T-helper 1 cell (primary cell): ENCODE measurements around the gene SUGCT.
"Not testable (repeated sequence)": the region's sequence is repeated elsewhere in the genome, so short reads cannot be mapped to it uniquely, and the experiment has no call there.

ENCODE experiments used
- DNase-seq, 5 donors: peaks; one replicate each; pipeline ENCODE4 v3.0.0-alpha.2; 2012 to 2020

SUGCT gene

DNA sequence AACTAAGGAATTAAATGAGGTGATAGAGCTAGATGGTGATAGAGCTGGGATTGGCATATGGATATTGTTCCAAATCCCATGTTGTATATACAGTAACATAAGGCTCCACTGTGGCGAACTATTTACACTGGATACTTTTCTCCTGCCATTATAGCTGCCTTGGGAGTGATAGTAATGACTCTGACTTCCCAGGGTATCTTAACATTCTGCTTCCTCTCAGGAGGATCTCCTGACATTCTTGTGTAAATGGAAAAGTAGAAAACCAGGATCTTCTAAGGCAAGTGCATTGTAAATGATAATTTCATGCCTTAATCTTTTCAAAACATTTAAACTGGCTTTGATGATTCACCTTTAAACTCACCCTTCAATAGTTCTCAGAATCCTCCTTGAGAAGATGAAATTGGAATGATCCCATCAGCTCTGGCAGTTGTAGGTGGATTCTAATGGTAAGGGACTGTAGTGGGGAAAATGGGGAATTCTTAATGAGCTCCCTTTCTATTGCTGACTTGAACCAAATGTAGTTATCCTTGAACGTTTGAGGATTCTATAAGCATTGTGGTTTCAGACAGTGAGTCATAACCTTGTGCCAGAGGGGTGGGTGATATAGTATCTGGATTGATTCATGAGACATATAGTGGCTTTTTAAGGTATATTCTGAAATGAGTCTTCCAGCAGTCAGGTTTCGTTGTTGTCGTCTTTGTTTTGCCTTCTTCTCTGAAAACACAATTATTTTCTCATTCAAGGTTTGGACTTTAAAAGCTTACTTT is 450.0 kb downstream of the SUGCT start:
- DNase-seq = no peak

DNA sequence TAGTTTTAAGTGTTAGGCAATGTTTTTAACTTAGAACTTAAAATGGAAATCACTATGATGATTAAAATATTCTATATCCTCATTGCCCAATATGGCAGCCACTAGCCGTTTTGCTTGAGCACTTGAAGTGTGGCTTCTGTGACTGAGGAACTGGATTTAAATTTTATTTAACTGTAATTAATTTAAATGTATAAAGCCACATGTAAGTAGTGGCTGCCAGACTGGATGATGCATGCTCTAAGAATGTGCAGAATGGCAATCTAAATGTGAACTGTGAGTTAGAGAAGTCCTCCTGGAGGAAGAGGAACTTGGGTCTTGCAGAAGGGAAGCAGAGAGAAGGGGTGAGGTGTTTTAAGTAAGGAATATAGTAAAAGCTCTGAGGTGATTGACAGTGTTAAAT is 451.4 kb downstream of the SUGCT start:
- no peak for DNase-seq

DNA sequence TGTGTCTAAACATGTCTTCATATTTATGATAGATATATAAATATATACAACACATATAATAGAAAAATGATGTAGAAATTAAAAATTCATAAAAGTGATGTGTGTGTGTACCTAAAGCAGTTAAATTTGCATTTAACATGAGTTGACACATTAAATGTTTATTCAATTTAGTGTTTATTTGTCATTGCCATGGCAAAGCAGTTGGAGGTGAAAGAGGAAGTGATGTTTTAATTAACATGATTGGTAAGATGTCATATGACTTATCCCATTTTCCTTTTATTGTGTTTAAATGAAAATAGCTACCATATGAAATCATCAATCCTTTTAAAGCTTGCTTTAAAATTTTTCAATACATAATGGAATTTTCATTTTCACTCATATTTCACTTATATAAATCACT is 452.6 kb downstream of the SUGCT start:
- no peak for DNase-seq

DNA sequence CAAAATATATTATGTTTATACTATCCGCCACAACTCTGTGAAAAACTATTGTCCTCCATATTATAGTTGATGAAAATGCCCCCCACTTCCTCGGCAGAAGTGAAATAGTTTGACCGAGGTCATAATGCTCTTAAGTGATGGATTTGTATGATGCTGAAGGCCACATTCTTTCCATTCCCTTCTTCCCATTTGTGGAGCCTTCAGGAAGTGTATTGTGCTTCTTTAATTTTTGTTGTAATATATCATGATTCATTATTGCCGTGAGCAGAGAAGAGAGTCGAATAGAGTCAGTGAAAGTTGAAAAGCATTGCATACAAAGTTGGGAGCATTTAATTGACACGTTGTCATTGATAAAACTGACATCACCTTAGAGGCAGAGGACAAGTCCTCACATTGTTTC is 460.3 kb downstream of the SUGCT start:
- no peak for DNase-seq

DNA sequence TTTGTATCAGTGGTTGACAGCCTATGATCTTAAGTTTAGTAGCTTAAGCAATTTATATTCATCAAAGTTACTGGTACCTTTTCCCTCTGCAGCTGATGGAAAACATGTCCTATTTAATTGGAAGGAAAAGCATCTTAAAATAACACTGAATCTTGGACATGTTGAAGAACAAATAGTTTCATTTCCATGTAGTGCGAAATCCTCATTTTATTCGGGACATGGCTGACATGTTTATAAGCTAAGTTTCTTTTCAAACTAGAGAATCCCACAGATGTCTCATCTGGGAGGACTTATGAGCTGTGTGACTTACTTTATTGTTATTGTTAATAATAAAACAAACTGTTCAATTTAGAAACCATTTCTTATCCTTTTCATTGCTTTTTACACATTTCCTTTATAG is 461.0 kb downstream of the SUGCT start:
- DNase-seq = no peak

DNA sequence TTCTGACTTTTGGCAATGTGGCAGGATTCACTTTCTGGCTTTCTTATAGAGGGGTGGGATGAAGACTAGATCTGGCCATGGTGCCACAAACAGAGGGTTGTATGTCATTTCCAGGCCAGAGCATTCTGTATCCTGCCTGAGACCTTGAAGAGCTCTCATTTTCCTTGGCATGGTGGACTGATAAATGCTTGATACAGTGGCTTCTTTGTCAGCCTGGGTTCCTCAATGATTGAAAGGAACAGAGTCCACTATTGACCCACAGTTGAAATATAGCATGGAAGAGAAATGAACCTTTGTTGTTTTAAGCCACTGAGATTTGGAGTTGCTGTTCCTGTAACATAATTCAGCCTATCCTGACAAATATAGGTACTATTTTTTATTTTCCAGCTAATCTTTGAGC is 462.7 kb downstream of the SUGCT start:
- DNase-seq = no peak

DNA sequence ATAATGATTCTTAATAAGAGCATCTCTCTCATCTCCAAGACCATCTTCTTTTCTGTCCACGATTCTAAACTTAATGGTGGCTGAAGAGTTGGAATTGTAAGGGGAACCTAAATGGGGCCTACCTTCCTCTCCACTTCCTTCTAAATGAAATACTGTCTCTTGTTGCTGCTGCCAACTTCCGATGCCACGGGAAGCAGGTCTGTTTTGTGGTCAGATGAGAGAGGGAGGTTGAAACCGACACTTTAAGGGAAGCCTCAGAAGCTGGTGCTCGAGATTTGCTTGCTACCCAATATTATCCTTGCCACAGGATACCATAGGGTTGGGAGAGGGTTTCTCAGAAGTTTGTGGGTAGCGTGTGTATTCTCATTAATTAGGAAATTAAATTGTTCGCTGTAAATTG is 464.1 kb downstream of the SUGCT start:
- no peak for DNase-seq

DNA sequence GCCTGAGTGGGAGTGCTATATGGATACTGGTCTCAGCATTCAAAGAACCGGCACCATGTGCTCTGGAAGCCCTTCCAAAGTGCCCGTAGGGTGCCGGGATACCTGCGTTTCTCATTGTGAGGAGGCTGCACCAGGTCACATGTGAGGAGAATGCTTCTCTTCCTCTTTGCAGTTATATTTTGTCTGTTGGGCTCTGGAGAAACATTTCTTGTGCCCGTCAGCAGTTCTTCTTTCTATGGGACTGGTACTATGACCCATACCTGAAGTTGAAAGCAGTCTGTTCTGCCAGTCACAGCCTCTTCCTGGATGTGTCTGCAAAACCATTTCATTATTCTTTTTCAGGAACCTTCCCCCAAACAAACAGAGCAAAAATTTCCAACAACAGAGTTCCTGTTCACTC is 465.0 kb downstream of the SUGCT start:
- DNase-seq = no peak

DNA sequence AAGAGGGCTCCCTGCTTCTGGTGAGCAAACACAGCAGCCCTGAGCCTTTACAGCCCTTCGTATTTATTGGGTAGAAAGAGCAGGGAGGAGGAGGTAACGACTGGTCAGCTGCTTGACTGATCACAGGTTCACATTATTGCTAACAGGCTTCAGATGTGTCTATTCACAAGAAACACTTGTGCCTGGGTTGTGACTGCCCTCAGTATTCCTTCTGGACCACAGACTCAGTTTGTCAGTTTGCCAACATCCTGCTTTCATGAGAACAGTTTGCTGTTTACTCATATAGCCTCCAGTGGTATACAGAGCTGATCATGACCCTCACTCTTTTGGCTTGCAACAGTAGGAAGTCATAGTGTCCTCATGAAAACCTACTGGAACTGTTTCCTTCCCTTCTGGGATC is 467.5 kb downstream of the SUGCT start:
- not testable (repeated sequence) for DNase-seq

DNA sequence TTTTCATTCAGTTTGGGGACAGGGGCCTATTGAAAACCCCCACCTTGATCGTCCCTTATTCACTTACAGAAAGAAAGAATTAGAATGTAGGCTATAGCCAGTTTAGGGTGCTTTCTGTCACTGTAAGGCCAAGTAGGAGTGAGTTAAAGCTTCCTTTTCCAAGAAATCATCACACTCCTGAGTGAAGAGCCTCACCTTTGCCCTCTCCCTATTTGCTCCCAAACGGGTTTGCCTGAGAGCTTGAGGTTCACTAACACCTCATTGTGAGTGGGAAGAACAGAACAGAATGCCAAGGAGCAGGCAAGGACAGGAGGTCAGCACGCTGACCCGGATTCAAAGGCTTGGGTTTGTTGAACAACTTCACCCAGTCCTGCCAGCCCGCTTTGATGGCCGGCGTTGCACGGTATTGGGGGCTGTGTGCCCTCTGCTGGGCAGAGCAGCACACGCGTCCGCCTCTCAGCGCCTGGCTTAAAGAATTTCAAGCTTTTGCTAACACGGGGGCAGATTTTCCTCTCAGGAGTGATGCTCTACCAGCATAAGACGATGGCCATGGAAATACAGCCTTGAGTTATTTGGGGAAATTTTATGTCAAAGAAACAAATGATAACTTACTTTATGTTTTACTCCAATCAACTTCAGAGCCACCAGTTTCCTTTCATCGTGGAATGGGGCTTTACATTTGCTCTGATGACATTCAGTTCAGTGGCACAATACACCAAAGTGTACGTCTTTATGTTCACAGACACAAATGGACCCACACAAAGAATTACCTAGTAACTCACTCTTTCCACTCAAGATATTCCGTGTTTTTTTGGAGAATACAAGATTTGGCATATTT is 470.0 kb downstream of the SUGCT start:
- no peak for DNase-seq

DNA sequence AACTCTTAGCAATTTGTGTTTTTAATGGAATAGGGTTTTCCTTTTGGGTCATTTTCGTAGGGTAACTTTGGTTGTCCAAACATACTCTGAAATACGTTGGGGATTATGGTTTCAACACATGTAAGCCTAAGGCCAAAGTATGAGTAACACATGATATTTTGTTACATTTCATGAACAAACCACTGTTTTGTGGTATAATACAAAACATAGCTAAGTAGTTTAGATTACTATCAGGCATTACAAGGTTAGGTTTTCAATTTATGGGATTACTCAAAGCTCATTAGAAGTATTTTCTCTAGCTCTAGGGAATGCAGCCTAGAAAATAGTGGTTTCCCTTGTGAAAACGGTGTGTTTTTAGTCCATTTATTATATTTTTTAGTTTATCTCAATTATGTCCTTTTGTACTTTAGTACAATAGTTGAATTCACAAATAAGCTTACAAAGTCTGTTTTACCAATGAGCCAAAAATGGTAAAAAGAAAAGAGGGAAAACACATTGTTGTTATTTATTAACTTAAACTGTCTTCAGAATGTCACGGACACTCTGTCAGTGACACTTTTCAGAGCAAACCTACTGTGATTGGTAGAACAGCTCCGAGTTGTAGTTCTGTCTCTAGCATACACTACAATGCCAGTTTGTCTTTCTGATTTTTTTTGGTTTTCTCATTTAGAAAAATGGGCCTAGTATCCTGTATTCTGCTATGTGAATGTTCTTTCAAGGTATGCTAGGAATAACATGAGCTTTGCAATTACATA is 473.7 kb downstream of the SUGCT start:
- DNase-seq = no peak

DNA sequence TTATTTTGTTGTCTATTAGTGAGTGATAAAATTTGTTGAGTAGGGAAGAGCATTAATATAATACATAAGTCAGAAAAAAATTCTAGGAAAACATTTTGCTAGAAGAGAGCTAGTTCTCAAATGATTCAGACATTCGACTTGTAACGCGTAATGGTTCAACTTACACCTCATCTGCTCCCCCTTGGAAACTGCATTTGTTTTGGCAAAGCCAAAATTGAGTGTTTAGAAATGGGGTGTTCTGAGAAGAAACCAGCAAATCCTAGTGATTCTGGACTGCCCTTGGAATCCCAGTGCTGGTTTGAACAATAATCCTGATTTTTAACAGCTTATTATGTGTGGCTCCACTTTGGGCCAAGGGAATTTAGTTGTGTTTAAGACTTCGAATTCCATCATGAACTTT is 475.7 kb downstream of the SUGCT start:
- DNase-seq = no peak

DNA sequence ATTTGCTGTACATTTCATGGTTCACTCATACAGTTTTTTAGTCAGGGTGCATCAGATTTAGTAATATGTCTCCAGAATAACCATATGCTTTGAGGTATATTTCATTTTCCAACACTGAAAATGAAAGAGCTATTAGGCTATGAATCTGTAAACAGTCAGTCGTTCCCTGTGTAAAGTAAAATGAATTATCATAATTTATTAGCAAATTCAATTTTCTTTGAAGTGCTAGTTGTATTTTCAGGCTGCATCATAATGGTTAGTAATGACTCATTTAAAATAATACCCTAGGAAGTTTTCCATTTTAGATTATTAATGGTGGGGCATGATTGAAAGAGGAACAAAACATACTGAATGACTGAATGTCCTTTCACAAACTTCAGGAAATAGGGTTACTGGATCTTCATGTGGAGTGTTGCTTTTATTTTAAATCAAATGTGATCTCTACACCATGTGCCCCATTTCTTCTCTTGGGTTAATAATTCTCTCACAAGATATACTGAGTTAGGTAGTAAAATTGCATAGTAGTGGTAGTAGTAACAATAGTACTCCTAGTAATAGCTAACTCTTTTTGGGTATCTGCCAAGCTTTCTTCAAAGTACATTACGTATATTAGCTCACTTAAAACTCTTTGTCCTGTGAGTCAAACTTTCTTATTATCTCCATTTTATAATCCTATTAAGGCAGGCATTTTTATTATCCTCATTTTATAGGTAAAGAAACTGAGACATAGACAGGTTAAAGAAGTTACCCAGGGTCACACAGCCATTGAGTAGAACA is 476.5 kb downstream of the SUGCT start:
- no peak for DNase-seq

DNA sequence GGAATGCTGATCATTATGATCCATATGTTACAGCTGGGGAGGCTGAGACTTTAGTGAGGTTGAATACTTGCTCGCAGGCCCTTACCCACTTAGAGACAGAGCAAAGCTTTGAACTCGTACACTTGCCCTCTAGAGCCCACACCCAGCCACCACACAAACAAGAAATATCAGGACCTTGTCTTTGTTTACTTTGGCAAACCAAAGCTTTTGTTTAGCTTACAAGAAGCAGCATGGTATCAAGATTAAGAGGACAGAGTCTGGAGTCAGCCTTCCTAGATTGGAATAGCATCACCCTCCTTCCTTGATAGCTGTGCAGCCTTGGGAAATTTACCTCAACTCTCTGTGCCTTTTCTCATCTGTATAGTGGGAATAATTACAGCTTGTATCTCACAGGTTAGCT is 477.5 kb downstream of the SUGCT start:
- no peak for DNase-seq

DNA sequence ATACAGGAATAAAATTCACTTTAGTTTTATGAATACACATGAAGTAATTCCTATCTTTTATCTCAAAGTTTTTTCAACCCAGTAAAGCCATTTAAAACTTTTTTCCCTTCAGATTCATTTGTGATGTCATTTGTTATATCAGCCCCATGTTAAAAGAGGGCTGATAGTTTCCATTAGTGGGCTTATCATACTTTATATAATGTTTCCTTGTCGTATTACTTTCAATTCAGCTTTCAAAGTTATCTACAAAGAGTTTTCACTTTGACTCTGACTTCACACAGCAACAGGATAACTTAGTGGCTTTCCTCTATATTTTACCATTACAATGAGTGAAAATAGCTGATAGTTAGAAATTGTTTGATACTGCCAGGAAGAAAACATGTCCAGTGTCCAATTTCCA is 484.8 kb downstream of the SUGCT start:
- DNase-seq = no peak

DNA sequence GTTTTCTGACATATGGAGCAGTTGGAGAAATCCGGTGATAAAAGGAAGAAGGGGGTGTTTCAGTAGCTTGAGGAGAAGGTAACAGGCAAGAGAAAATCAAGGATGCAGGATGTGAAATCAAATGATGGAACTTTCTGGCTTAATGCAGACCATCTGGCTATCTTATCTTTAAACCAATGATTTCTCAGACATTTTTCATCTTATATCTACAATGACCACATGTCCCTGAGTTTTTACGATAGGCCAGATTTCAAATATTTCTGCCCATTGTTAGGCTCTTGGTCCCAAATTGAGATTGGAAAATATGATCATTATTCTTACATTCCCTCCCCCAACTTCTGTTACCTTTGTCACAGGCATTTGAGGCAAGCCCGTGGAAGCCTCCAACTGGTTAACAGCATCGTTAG is 486.8 kb downstream of the SUGCT start:
- DNase-seq = no peak

DNA sequence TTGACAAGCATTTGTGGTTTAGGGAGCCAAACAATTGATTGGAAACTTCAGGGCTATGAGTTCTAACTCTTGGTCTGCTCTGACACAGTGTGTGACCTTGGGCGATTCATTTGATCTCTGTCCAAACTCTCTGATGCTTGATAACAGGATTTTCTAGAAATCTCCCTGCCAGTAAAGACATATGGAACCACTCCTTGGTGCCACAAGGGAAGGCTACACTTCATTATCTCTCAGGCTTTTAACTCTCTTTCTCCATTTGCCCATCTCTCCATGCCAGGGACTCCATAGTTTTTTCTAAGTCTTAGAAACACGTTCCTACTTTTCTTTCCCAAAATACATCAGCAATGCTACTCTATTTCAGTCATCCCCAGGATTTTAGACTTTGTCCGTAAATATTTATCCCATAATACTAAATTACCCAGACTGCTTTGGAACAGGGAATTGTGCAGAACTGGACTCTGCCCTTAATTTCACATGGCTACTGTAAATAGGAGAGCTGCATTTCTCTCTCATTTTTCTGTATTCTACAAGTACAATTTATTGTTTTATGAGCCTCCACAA is 488.2 kb downstream of the SUGCT start:
- DNase-seq = no peak

DNA sequence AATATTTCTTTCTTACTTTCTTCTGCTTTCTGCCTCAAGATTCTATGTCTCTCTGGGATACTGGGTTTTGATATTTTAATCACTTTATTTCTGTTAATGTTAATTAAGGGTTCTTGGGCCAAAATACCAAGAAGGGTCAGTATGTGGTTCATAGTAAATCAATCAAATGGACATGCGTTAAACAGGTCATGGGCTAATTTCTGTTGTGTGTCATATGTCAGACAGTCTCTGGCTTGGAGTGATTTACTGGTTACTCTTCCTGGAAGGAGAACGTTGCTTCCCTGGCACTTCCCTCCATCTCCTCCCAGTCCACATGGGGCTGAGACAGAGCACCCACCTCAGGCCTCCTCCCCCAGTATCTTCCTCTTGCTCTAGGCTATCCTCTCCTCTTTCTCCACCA is 489.1 kb downstream of the SUGCT start:
- DNase-seq = no peak

DNA sequence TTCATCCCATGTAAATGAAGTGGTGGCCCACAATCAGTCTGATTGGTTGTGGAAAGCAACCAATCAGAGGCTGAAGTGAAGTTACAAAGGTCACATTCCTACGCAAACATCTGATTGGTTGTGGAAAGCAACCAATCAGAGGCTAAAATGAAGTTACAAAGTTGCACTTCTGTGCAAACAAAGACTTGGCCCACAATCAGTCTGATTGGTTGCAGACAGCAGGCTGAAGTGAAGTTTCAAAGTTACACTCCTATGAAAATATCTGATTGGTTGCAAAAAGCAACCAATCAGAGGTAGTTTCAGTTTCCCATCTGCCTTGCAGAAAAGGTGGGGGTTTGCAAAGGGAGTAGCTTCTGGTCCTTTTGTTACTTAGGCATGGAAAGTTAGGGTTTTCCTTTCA is 492.6 kb downstream of the SUGCT start:
- not testable (repeated sequence) for DNase-seq

DNA sequence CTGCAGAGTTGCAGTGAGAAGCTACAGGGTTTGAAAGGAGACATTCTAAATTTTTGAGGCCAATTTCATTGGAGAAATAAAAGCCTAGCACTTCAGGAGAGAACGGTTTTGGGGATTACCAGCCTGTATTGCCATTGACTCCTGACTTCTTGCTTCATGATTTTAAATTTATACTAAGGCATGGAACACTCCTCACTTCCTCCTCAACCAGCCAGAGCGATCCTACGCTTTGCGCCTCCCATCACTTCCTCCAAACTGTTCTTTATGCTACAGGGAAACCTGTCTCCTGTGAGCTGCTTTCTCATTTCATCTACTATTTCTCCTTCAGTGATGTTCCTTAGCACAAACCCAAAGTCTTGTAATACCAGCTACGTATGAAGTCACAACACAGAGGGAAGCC is 495.1 kb downstream of the SUGCT start:
- no peak for DNase-seq

DNA sequence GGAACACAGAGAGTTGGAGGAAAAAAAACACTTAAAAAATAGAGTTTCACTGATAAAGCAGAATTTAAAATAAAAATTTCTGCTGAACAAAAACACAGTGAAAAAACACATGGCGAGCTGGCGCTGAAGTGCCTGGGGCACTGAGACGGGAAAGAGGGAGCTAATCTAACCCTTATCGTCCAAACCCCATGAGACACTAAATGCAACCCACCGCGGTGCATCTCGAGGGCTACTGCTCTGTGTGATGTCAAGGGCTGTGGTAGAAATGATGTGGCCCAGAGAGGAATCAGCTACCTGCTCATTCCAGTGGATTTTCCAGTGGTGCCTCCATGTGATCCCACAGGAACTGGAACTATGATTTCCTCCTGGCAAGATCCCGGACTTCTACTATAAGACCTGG is 499.3 kb downstream of the SUGCT start:
- no peak for DNase-seq

DNA sequence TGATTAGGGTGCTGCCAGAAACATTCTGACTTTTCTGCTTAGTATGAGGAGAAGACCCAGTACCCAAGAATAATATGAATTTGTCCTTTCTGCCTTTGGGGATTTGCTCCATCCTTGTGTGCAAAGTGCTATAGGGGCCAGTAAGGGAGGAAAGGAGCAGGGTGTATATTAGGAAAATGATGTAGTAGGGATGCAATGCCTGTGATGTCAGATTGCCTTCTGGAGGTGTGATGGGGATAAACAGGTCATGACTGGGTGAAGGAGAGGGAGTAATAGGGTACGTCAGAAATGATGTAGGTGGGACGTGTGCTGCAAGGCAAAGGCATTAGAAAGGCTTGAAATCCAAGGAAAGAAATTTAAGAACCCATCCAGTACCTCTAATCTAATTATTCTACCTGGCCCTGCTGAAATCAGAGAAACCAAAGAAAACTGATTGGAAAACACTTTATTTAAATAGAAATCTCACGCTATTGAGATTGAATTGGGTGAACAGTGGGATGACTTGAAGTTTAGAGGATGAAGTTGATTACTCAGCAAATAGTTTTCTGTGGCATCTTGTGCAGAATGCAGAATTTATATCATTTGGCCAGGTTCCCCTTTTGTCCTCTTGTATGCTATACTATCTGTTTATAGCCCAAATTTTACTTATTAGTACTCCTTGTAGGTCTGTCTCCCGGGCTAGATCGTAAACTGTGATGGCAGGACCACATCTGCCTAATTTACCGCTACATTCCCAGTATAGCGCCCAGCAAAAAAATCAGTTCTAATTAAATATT is 503.9 kb downstream of the SUGCT start:
- no peak for DNase-seq
